Measurements from ENCODE around the gene ANO9. TPM values are rescaled to one million over a fixed set of nuclear protein-coding genes. Genes with fewer than 3 reads are reported as not detected.

The ANO9 gene
- total and polyA plus RNA-seq, 2 experiments from 2014 or later: 9.0 to 10.2 TPM

DNA sequence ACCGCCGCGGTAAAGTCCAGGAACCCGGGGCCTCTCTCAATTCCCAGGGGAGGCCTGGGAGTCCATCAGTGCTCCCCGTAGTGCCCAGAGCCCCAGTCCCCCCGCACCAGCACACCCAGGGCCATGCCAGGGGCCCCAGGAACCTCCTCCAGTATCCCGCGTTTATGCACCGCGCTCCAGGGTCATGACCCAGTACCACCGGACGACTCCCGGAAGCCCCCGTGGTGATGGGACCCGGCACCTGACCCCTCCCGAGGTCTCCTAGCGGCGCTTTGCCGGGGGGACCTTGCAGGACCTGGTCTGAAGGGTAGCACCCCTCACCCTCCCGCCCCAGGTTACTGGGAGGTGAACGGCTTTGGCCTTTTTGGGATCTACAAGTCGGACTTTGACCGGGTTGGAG, 61.3 kb downstream of the ANO9 start (continued):
- TF ChIP-seq, protein P1, sequence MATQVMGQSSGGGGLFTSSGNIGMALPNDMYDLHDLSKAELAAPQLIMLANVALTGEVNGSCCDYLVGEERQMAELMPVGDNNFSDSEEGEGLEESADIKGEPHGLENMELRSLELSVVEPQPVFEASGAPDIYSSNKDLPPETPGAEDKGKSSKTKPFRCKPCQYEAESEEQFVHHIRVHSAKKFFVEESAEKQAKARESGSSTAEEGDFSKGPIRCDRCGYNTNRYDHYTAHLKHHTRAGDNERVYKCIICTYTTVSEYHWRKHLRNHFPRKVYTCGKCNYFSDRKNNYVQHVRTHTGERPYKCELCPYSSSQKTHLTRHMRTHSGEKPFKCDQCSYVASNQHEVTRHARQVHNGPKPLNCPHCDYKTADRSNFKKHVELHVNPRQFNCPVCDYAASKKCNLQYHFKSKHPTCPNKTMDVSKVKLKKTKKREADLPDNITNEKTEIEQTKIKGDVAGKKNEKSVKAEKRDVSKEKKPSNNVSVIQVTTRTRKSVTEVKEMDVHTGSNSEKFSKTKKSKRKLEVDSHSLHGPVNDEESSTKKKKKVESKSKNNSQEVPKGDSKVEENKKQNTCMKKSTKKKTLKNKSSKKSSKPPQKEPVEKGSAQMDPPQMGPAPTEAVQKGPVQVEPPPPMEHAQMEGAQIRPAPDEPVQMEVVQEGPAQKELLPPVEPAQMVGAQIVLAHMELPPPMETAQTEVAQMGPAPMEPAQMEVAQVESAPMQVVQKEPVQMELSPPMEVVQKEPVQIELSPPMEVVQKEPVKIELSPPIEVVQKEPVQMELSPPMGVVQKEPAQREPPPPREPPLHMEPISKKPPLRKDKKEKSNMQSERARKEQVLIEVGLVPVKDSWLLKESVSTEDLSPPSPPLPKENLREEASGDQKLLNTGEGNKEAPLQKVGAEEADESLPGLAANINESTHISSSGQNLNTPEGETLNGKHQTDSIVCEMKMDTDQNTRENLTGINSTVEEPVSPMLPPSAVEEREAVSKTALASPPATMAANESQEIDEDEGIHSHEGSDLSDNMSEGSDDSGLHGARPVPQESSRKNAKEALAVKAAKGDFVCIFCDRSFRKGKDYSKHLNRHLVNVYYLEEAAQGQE (IDR thresholded peaks at IDR 0.05; ENCODE audit: unreplicated experiment): no peak
- TF ChIP-seq, protein P2, sequence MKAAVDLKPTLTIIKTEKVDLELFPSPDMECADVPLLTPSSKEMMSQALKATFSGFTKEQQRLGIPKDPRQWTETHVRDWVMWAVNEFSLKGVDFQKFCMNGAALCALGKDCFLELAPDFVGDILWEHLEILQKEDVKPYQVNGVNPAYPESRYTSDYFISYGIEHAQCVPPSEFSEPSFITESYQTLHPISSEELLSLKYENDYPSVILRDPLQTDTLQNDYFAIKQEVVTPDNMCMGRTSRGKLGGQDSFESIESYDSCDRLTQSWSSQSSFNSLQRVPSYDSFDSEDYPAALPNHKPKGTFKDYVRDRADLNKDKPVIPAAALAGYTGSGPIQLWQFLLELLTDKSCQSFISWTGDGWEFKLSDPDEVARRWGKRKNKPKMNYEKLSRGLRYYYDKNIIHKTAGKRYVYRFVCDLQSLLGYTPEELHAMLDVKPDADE (IDR thresholded peaks at IDR 0.05): no peak

DNA sequence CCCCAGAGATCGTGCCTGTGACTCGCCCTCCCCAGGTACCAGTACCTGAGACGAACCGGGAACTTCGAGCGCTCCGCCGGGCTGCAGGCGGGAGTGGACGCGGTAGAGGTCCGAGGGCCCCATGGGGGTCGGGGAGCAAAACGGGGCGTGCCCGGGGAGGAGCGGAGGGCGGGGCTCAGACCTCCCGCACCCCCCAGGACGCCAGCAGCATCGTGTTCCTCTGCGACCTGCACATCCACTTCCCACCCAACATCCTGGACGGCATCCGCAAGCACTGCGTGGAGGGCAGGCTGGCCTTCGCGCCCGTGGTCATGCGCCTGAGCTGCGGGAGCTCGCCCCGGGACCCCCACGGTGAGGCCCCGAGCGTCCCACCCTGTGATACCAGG, 61.7 kb downstream of the ANO9 start:
- H3K9me2 ChIP-seq (ENCODE audit: insufficient read depth): no peaks in the 10 kb centered on the region
- H3K36me3 Mint-ChIP-seq (ENCODE audit: low read depth): peaks cover 39% of the 10 kb centered on the region
- no peak for DNase-seq (ENCODE audit: low spot score)
- TF ChIP-seq ZNF331 (CRISPR knock-in tag; IDR thresholded peaks at IDR 0.05; ENCODE audit: low read depth) (no peak), NANOG (IDR thresholded peaks at IDR 0.05; ENCODE audit: borderline replicate concordance) (no peak), POLR2AphosphoS5 (IDR thresholded peaks at IDR 0.05; ENCODE audit: low read depth) (no peak), CREB1 (CRISPR knock-in tag; IDR thresholded peaks at IDR 0.05; ENCODE audit: low read depth) (no peak), EZH2 (IDR thresholded peaks at IDR 0.05; ENCODE audit: low read depth, unreplicated experiment) (no peak)
- TF ChIP-seq, protein P2 (IDR thresholded peaks at IDR 0.05): no peak
- TF ChIP-seq, protein P3, sequence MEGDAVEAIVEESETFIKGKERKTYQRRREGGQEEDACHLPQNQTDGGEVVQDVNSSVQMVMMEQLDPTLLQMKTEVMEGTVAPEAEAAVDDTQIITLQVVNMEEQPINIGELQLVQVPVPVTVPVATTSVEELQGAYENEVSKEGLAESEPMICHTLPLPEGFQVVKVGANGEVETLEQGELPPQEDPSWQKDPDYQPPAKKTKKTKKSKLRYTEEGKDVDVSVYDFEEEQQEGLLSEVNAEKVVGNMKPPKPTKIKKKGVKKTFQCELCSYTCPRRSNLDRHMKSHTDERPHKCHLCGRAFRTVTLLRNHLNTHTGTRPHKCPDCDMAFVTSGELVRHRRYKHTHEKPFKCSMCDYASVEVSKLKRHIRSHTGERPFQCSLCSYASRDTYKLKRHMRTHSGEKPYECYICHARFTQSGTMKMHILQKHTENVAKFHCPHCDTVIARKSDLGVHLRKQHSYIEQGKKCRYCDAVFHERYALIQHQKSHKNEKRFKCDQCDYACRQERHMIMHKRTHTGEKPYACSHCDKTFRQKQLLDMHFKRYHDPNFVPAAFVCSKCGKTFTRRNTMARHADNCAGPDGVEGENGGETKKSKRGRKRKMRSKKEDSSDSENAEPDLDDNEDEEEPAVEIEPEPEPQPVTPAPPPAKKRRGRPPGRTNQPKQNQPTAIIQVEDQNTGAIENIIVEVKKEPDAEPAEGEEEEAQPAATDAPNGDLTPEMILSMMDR (conservative IDR thresholded peaks at IDR 0.05; ENCODE audit: low read depth in 2 of 2): no peak
- TF ChIP-seq, protein P4, sequence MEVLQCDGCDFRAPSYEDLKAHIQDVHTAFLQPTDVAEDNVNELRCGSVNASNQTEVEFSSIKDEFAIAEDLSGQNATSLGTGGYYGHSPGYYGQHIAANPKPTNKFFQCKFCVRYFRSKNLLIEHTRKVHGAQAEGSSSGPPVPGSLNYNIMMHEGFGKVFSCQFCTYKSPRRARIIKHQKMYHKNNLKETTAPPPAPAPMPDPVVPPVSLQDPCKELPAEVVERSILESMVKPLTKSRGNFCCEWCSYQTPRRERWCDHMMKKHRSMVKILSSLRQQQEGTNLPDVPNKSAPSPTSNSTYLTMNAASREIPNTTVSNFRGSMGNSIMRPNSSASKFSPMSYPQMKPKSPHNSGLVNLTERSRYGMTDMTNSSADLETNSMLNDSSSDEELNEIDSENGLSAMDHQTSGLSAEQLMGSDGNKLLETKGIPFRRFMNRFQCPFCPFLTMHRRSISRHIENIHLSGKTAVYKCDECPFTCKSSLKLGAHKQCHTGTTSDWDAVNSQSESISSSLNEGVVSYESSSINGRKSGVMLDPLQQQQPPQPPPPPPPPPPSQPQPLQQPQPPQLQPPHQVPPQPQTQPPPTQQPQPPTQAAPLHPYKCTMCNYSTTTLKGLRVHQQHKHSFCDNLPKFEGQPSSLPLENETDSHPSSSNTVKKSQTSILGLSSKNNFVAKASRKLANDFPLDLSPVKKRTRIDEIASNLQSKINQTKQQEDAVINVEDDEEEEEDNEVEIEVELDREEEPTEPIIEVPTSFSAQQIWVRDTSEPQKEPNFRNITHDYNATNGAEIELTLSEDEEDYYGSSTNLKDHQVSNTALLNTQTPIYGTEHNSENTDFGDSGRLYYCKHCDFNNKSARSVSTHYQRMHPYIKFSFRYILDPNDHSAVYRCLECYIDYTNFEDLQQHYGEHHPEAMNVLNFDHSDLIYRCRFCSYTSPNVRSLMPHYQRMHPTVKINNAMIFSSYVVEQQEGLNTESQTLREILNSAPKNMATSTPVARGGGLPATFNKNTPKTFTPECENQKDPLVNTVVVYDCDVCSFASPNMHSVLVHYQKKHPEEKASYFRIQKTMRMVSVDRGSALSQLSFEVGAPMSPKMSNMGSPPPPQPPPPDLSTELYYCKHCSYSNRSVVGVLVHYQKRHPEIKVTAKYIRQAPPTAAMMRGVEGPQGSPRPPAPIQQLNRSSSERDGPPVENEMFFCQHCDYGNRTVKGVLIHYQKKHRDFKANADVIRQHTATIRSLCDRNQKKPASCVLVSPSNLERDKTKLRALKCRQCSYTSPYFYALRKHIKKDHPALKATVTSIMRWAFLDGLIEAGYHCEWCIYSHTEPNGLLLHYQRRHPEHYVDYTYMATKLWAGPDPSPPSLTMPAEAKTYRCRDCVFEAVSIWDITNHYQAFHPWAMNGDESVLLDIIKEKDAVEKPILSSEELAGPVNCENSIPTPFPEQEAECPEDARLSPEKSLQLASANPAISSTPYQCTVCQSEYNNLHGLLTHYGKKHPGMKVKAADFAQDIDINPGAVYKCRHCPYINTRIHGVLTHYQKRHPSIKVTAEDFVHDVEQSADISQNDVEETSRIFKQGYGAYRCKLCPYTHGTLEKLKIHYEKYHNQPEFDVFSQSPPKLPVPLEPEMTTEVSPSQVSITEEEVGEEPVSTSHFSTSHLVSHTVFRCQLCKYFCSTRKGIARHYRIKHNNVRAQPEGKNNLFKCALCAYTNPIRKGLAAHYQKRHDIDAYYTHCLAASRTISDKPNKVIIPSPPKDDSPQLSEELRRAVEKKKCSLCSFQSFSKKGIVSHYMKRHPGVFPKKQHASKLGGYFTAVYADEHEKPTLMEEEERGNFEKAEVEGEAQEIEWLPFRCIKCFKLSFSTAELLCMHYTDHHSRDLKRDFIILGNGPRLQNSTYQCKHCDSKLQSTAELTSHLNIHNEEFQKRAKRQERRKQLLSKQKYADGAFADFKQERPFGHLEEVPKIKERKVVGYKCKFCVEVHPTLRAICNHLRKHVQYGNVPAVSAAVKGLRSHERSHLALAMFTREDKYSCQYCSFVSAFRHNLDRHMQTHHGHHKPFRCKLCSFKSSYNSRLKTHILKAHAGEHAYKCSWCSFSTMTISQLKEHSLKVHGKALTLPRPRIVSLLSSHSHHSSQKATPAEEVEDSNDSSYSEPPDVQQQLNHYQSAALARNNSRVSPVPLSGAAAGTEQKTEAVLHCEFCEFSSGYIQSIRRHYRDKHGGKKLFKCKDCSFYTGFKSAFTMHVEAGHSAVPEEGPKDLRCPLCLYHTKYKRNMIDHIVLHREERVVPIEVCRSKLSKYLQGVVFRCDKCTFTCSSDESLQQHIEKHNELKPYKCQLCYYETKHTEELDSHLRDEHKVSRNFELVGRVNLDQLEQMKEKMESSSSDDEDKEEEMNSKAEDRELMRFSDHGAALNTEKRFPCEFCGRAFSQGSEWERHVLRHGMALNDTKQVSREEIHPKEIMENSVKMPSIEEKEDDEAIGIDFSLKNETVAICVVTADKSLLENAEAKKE (CRISPR knock-in tag; IDR thresholded peaks at IDR 0.05): no peak

More for the DNA sequence above, 61.7 kb downstream of the ANO9 start:
- no peaks in the 10 kb centered on the region; the same call in 2 of the 3 replicates for H3K4me1 Mint-ChIP-seq
- Histone ChIP-seq H3K36me3 (ENCODE audit: insufficient read depth) (no peaks in the 10 kb centered on the region), H3K4me3 (no peak overlapping the region), H3K27ac (ENCODE audit: low read depth) (no peak overlapping the region), H3K4me1 (ENCODE audit: insufficient read depth) (no peaks in the 10 kb centered on the region), H3K27me3 (ENCODE audit: insufficient read depth) (no peaks in the 10 kb centered on the region), H3F3A (replicated peaks; ENCODE audit: low read depth) (no peaks in the 10 kb centered on the region; the same call in 1 of the 2 replicates), H3K4me2 (no peak overlapping the region), H4K20me1 (replicated peaks; ENCODE audit: insufficient read depth) (no peaks in the 10 kb centered on the region), H2AFZ (no peak overlapping the region), H3K79me2 (replicated peaks; ENCODE audit: insufficient read depth) (no peaks in the 10 kb centered on the region)
- H3K27ac Mint-ChIP-seq: no peak overlapping the region
- peaks cover 7% of the 10 kb centered on the region; the same call in 2 of the 3 replicates for H3K9me3 Mint-ChIP-seq
- peaks cover 20% of the 10 kb centered on the region for H3K27me3 Mint-ChIP-seq (ENCODE audit: insufficient read depth, low read depth, poor library complexity)
- no peak overlapping the region for H3K4me3 Mint-ChIP-seq
- ATAC-seq: no peak
